Gastrocnemius medialis (tissue), 4 donors: Measurements from ENCODE around the gene CAMK2D.

Source experiments
- CTCF ChIP-seq, 5 experiments: fragments of 450-650 bp in 3 of 5; fragments of 200-600 bp in 2 of 5; sonication (generic) in 2 of 5; IDR thresholded peaks in 4 of 5; conservative IDR thresholded peaks in 1 of 5; 1 replicate in 4 of 5; 2 replicates in 1 of 5; pipeline ENCODE4 v1.5.1; 2016 to 2019; ENCODE audit warnings: antibody characterized with exemption in 5 of 5, mild to moderate bottlenecking in 3 of 5, moderate library complexity in 3 of 5
- POLR2A ChIP-seq, 2 donors: fragments of 450-650 bp; IDR thresholded peaks; one replicate each; pipeline ENCODE4 v1.6.1; 2017; ENCODE audit warnings: antibody characterized with exemption in 2 of 2, mild to moderate bottlenecking in 2 of 2, moderate library complexity in 2 of 2

GRCh38 chr4:113531572-113531971 lies 230.0 kb downstream of the CAMK2D start:
- TF ChIP-seq CTCF (IDR thresholded peaks at IDR 0.05 in 4 of 5, conservative IDR thresholded peaks at IDR 0.05 in 1 of 5) (no peak), POLR2A (IDR thresholded peaks at IDR 0.05) (no peak)
